Cardiac fibroblast (primary cell): ENCODE results near the gene YRDC.

ENCODE experiments used
- DNase-seq, 2 donors: peaks; one replicate each; pipeline versions ENCODE4 v3.0.0 to v3.0.0-alpha.2; 2010; ENCODE audit warnings: low read depth in 2 of 2
- H3K4me3 ChIP-seq, 2 donors: replicated peaks in 1 of 2; 1 replicate in 1 of 2; 2 replicates in 1 of 2; pipeline ENCODE4 v1.5.1; 2011; ENCODE audit warnings: low read depth in 2 of 2, low read length in 2 of 2, mild to moderate bottlenecking in 2 of 2, moderate library complexity in 1 of 2
- TF ChIP-seq, protein P1 (sequence below): IDR thresholded peaks from one replicate; pipeline ENCODE4 v1.5.1; 2011; ENCODE audit warnings: low read depth, mild to moderate bottlenecking, low read length, inconsistent platforms

YRDC gene, protein sequence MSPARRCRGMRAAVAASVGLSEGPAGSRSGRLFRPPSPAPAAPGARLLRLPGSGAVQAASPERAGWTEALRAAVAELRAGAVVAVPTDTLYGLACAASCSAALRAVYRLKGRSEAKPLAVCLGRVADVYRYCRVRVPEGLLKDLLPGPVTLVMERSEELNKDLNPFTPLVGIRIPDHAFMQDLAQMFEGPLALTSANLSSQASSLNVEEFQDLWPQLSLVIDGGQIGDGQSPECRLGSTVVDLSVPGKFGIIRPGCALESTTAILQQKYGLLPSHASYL

DNA sequence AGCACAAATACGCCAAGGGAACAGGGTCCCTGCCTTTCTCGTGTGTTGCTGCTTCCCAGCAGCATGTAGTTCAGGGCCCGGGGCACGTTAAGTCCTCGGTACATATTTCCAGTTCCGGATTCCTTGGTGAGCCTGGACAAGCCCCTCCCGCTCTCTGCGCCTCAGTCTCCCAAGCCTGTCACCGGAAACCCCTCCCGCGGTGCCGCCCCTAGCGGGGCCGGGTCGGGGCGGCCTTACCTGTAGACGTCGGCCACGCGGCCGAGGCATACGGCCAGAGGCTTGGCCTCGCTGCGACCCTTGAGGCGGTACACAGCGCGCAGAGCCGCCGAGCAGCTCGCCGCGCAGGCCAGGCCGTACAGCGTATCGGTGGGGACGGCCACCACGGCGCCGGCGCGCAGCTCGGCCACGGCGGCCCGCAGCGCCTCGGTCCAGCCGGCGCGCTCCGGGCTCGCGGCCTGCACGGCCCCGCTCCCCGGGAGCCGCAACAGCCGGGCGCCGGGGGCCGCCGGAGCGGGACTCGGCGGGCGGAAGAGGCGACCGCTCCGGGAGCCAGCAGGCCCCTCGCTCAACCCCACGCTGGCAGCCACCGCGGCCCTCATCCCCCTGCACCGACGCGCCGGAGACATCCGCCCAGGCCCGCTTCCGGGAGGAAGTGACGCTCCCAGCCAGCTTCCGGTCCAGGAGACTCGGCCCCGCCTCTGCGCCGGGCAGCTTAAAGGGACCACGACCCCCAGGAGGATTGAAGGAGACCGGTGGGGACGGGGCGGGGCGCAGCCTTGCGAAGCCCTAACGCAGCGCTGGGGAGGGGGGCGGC, at the start of gene YRDC, which contains the start of gene C1orf122:
Gene YRDC, minus strand, starts transcription at position 654 of the 814 bp plus-strand sequence. Its CDS starts 28 bp downstream, at position 626.
Gene C1orf122, plus strand, starts transcription at position 236 of the 814 bp plus-strand sequence. CDS start 615 bp downstream, outside the sequence.
- H3K4me3 ChIP-seq, result peak within 1 kb of the TSS; percentile 75 to 87
- TF ChIP-seq, protein P1, sequence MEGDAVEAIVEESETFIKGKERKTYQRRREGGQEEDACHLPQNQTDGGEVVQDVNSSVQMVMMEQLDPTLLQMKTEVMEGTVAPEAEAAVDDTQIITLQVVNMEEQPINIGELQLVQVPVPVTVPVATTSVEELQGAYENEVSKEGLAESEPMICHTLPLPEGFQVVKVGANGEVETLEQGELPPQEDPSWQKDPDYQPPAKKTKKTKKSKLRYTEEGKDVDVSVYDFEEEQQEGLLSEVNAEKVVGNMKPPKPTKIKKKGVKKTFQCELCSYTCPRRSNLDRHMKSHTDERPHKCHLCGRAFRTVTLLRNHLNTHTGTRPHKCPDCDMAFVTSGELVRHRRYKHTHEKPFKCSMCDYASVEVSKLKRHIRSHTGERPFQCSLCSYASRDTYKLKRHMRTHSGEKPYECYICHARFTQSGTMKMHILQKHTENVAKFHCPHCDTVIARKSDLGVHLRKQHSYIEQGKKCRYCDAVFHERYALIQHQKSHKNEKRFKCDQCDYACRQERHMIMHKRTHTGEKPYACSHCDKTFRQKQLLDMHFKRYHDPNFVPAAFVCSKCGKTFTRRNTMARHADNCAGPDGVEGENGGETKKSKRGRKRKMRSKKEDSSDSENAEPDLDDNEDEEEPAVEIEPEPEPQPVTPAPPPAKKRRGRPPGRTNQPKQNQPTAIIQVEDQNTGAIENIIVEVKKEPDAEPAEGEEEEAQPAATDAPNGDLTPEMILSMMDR, result no peak
- DNase-seq, result peak; percentile 94

DNA sequence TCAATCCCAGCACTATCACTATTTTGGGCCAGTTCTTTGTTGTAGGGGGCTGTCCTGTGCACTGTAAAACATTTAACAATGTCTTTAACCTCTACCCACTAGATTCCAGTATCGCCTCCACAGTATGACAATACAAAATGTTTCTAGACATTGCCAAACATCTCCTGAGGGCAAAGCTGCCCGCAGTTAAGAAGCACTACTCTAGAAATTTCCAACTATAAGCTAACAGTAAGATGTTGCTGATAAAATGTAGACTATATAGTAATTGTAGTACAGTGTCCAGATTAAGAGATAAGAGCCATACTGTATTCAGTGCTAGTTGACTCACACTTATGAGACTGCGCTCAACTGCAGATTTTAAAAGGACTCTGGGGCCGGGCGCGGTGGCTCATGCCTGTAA, 46.4 kb upstream of the YRDC start:
- DNase-seq, result no peak
- TF ChIP-seq, protein P1, result no peak
- no peak overlapping the region for H3K4me3 ChIP-seq

DNA sequence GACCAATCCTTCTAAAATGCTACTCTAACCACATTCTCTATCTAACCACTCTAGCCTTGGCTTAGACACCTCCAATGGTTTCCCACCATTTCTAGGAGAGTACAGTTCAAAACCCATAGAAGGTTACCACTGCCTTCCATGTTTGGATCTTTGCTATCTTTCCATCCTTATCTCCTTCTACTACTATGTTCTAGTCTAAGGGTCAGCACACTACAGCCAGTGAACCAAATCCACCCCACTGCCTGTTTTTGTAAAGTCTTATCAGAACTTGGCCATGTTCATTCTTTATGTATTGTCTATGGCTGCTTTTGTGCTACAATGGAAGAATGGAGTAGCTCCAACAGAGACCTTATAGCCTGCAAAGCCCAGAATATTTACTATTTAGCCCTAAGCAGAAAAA, 45.1 kb upstream of the YRDC start:
- TF ChIP-seq, protein P1, result no peak
- no peak for DNase-seq
- no peak overlapping the region for H3K4me3 ChIP-seq

DNA sequence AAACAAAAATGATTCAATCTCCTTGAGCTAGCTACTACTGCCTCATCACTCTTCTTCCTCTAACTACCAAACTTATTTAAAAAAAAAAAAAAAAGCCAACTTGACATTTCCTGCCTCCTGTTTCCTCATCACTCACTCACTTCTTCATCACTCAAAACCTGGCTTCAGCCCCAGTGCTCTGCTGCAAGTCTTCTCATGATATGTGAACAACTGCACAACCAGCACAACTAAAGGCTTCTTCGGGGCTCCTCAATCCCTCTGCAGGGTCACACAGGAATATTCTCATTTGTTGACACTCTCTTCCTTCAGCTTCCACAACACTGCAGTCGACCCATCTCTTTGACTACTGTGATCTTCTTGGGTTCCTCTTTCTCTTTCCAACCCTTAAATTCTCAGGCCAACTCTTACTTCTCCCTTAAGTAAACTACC, 43.8 kb upstream of the YRDC start:
- no peak overlapping the region for H3K4me3 ChIP-seq
- DNase-seq, result peak; percentile 28 to 54
- TF ChIP-seq, protein P1, result no peak

DNA sequence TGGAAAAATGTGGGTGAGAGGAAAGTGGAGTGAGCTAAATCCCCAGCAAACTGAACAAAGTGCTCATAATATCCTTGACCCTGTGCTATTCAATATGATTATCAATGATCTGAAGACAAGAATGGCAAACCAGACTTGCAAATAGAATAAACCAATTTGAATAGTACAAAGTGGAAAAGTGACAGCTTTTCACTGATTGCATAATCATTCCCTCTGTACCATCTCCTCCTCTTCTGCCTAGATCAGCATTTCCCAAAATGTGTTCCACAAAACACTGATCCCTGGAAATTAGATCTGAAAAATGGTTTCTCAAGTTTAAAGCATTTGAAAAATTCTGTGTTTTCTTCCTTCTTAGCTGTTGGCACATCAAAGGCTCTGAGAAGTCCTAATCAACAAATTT, 43.3 kb upstream of the YRDC start:
- H3K4me3 ChIP-seq, result no peak overlapping the region
- TF ChIP-seq, protein P1, result no peak
- DNase-seq, result no peak

DNA sequence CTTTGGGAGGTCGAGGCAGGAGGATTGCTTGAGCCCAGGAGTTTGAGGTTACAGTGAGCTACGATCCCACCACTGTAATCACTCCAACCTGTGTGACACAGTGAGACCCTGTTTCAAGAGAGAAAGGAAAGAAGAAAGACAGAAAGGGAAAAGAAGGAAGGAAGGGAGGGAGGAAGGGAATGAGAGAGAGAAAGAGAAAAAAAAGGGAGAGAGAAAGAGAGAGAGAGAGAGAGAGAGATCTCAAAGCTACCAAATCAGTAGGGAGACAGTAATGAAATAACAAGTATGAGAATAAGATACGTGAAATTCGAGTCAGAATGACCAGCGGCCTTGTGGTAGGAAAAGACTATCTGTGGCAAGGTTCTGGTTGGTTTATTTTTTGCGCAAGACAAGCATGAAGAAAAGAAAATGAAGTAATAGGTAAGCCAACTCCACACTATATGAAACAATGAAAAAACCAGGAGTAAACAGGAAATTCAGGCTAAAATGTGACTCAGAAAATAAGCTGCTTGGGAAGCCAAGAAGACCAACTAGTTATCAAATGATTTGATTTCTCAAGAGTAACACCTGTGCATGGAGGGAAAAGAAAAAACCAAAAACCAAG, 42.4 kb upstream of the YRDC start:
- TF ChIP-seq, protein P1, result no peak
- H3K4me3 ChIP-seq, result no peak overlapping the region
- peak in 1 of 2 donors; percentile 77 for DNase-seq
